Hematopoietic multipotent progenitor cell treated with erythropoietin and hydrocortisone succinate and interleukin-3 and kit ligand, for 17 days (in vitro differentiated cells): ENCODE results near the gene POGZ.
"Not testable (repeated sequence)": the region's sequence is repeated elsewhere in the genome, so short reads cannot be mapped to it uniquely, and the experiment has no call there.

Experiments
- DNase-seq: peaks from one replicate; pipeline ENCODE4 v3.0.0-alpha.2; 2015; ENCODE audit warnings: low spot score

POGZ gene

DNA sequence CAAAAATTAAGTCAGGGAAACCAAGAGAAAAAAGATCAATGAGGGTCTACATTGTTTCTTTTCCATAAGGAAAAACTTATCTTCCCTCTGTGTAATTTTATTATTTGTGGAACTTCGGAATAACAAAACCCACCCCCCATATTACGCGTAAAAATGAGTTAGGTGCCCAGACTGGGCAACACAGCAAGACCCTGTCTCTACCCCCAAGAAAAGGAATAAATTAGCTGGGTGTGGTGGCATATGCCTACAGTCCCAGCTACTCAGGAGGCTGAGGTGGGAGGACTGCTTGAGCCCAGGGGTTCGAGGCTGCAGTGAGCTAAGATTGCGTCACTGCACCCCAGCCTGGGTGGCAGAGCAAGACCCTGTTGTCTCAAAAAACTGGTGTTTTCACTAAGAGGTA, 39.5 kb downstream of the POGZ start:
- no peak for DNase-seq

DNA sequence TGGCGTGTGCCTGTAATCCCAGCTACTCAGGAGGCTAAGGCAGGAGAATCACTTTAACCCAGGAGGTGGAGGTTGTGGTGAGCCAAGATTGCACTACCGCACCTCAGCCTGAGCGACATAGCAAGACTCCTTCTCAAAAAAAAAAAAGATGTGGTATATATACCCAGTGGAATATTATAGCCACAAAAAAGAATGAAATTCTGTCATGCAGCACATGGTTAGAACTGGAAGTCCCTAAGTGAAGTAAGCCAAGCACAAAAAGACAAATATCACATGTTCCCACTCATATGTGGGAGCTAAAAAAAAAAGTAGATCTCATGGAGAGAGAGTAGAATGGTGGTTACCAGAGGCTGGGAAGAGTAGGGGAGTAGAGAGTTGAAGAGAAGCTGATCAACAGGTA, 41.2 kb downstream of the POGZ start:
- no peak for DNase-seq

DNA sequence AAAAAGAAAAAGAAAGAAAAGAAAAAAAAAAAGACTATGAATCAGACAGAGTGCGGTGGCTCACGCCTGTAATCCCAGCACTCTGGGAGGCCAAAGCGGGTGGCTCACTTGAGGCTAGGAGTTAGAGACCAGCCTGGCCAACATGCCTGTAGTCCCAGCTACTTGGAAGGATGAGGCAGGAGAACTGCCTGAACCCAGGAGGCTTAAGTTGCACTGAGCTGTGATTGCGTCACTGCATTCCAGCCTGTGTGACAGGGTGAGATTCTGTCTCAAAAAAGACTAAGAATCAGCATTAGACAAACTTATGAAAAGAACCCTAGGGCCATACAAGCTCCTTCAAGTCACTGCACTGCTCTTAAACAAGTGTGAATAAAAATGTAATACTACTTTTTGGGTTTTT, 43.1 kb downstream of the POGZ start:
- DNase-seq = no peak

DNA sequence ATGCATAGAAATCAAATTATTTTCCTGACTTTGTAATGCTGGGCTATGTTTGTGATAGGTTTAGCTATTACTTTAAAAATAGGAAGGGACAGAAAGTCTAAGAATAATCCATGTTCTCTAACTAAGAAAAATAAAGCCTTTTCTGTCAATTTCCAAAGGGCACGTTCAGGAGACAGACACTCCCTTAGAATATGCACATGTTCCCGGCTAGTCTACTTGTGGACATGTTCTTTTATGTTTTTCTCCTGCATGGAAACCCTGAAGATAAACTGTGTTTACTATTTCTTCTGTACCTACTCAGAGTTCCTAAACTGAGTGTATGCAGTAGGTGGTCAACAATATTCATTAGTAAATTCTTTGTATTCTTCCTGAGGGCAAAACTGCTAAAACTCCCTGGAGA, 47.4 kb downstream of the POGZ start:
- DNase-seq = no peak

DNA sequence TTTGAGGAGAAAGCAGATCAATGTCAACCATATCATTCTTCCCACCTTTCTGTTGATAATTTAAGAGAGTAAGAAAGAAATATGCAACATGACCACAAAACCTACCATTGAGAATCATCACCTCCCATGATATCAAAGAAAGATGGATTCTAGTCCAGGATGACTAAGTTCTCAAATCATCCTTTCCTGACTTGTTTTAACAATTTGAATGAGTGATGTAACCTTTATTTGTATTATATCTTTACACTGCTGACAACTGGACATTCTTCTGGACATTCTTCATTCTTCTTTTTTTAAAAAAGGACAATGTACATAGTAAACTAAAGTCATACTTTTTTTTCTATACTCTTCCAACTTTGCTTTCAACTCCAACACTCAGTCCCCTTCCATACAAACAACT, 50.4 kb downstream of the POGZ start:
- no peak for DNase-seq

DNA sequence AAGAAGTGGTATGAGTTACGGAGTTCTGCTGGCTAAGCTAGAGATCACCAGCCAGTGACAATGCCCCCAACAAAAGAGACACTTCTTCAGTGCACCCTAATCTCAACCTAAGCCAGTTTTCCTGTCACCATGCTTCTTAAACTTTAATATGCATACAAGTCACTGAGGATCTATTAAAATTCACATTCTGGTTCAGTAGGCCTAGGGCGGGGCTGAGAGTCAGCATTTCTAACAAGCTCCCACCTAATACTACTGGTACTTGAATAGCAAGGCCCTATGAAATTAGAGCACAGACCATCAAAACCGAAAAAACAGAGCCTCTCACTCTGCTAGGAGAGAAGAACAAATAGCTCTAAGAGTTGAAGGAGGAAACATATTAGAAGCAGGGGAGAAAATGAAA, 52.0 kb downstream of the POGZ start:
- no peak for DNase-seq

DNA sequence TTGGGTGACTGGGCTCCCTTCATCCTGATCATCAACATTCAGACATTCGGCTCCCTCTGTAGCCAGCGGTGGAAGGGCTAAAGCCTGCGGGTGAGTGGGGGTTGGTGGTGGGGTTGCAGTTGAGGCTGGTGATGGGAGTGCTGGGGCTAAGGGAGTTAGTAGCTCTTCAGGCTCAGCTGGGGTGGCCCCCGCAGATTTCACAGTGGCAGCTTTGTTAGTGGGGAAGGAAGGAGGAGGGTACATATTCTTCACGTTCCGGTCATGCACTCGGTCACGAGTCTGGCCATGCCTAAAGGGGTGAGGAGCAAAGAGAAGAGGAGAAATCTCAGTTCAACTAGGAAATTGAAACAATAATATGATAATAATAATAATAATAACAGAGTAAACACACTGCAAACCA, 53.1 kb downstream of the POGZ start:
- no peak for DNase-seq

DNA sequence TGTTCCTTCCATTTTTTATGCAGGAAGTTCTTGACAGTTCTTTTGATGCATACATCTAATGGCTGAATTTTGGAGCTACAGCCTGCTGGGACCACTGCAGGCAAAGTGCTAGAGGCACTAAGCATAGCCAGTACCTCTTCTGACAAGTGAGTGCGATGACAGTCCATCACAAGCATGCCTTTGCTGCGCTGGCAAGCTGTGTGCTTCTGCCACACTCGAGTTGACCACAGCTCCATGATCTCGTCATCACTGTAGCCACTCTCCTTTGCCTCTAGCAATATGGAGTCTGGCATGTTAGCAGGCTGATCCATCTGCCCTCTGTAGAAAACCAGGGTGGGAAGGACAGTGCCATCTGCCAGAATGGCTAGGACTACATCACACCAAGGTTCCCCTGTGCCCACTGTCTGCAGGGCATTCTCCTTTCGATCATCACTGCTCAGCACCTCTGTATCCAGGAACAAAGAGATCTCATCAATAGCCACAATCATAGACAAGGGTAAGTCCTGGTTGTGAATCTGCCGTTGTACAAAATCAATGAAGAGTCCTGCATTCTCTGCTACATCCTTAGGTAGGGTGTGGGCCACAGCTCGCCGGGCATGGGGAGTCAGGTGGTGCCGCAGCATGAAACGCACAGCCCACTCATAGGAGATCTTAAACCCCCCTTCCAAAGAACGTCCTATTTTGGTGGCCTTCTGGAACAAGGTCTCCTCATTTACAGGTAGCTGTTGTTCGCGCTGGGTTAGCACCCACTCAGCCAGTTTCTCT, 53.9 kb downstream of the POGZ start:
- DNase-seq = no peak

DNA sequence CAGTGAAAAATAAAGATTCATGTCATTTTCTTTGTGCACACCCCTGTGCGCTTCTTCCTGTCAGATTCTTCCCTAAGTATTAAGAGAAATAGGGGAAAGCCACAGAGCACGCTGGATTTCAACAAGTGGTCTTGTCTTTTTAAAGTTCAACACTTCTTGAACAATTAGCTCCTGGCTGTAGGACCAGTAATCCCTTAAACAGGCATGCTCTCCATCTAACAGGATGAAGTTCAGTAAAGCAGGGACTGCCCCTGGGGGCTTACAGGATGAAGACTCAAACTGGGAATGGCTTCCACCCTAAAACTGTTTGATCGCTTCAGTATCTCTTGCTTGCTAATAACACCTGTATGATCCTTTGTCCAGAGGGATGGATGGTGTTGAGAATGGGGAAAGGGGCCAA, 55.7 kb downstream of the POGZ start:
- DNase-seq = no peak

DNA sequence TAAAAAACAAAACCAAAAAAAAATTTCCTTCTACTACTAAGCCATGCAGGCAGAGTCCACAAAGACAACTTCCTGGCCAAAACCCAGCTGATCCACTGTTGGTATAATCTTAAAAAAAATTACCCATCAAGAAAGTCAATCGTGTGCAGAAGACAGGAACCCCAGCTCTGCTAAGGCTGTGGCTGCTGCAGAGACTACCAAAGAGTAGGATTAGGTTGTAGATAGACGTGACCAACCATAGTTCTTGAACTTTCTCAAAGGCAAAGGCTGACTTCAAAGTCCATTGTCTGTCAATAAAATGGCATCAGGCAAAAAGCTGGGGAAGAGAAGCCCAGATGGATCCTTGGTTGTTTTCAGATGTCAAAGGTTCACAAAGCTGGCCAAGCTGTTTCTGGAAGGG, 56.5 kb downstream of the POGZ start:
- no peak for DNase-seq

DNA sequence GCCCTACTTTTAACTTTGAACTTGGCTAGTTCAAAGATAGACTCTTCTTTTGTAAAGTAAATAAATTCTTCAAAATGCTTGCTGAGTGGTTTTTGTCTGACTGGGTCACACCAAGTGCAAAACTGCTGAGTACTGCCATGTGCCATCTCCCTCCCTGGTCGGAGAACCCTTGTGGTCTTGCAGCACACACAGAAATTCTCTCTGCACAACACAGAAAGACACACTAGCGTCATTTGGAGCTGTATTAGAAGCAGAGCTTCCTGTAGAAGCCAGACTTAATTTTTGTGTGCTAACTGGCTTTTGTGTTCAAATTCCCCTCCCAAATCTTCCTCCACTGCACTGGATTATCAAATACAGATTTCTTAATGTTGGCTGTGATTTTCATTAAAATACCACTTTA, 57.4 kb downstream of the POGZ start:
- DNase-seq = no peak

DNA sequence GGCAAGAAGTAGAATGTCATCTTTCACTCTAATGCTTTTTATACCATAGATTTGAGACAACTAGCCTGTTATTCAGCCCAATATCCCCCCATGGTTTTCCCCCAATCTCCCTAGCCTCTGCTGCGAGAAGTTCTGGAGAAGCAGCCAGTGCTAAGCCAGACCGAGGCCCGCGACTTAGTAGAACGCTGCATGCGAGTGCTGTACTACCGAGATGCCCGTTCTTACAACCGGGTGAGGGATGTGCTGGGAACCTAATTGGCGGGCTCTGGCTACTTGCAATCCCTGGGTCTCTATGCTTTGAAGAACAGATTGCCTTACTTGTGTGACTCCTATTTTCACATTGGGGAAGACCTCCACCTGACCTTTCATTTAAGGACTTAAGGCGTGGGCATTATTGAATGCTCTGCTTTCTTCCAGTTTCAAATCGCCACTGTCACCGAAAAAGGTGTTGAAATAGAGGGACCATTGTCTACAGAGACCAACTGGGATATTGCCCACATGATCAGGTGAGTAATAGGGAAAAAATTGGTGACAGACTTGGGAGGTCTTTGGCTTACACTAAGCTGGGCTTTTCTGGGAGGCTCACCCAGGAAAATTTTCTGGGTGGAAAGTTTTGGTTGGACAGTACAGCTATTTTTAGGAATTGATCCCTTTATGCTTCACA, 58.0 kb downstream of the POGZ start:
- DNase-seq = no peak

DNA sequence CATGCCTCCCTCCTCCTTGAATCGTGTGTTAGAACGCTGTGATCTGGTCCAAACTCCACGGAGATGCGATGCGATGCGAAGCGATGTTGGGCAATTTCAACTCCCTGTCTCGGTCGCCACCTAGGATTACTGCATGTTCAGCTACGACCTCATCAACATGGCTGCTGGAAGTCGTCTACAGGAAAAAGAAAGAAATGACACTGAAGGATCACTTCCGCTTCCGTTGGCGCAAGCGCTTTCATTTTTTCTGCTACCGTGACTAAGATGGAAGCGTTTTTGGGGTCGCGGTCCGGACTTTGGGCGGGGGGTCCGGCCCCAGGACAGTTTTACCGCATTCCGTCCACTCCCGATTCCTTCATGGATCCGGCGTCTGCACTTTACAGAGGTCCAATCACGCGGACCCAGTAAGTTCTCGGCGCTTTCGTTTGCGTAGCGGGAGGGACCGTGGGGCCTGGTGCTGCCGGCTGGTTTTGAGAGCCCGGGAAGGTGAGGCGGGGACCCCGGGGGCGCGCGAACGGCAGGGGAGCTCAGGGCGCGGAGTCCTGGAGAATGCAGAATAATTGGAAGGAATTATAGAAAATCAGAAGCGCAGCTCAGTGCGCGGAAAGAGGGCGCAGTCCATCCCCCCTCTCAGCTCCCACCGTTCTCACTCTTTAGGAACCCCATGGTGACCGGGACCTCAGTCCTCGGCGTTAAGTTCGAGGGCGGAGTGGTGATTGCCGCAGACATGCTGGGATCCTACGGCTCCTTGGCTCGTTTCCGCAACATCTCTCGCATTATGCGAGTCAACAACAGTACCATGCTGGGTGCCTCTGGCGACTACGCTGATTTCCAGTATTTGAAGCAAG, 59.7 kb downstream of the POGZ start, which contains the start of gene PSMB4:
Gene PSMB4 (plus strand): TSS at position 250 of the 848 bp plus-strand sequence. CDS start 15 bp downstream, at position 265.
- DNase-seq = peak; percentile 95

DNA sequence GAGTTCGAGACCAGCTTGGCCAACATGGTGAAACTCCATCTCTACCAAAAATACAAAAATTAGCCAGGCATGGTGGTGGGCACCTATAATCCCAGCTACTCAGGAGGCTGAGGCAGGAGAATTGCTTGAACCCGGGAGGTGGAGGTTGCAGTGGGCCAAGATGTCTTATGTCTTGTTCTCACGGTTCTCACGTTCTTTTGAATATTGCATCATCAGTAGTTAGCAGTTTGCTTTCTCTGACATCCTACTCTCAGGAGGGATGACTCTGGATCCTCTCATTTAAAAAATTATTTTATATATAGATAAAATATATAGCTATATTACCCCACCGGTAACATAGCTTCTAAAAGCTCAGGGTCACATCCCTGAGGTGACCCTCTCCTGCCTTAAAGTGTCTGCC, 63.0 kb downstream of the POGZ start:
- not testable (repeated sequence) for DNase-seq

DNA sequence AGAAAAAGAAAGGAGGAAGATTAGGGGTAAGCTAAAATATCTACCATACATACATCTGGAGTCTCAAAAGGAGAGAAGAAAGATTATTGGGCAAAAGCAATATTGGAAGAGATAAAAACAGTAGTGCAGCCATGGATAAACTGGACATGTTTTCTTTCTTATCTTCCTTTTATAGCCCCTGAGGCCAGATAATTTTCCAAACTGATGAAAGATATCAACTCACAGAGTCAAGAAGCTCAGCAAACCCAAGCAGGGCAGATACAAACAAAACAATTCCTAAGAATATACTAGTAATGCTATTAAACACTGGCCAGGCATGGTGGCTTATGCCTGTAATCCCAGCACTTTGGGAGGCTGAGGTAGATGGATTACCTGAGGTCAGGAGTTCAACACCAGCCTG, 65.7 kb downstream of the POGZ start:
- no peak for DNase-seq

DNA sequence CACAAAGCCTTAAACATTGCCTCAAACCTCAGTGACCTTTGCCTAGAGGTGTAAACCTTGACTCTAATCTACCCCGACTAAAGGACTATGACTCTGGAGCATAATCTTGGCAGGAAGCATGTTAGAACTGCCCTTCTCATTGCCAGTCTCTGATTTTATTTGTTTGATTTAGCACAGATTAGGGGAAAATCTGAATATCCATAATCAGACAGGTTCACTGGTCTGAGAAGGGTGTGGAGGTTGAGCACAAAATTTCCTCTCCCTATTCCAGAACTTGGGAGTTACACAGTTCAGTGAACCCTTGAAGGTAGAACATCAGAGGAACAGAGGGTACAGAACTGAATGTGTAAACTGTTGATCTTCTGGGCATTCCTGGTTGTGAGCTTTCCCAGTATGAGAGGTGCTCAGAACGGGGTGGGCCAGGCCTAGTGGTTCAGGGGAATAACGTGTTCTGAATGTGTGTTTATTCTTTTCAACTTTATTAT, 68.2 kb downstream of the POGZ start:
- DNase-seq = no peak

DNA sequence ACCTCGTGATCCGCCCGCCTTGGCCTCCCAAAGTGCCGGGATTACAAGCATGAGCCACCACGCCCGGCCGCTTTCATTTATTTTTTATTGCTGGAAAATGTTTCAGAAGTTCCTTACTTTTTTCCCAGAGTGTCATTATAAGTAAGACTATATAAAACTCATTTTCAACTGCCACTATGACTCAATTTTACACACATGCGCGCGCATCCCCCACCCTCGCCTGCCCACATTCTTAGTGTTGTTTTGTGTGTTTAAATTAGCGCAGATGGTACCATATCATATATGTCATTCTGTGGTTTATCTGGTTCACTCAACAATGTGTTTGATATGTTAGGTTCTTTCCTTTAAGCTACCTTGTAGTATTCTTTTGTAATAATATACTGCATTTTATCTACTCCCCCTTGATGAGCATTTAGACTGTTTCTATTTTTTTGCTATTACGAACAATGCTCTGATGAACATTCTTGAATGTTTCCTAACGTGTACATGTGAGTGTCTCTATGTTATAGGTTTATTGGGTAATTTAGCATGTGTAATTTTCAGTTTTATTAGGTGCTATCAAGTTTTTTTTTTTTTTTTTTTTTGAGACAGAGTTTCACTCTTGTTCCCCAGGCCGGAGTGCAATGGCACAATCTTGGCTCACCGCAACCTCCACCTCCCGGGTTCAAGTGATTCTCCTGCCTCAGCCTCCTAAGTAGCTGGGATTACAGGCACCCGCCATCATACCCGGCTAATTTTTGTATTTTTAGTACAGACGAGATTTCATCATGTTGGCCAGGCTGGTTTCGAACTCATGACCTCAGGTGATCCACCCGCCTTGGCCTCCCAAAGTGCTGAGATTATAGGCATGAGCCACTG, 68.8 kb downstream of the POGZ start:
- DNase-seq = not testable (repeated sequence)

DNA sequence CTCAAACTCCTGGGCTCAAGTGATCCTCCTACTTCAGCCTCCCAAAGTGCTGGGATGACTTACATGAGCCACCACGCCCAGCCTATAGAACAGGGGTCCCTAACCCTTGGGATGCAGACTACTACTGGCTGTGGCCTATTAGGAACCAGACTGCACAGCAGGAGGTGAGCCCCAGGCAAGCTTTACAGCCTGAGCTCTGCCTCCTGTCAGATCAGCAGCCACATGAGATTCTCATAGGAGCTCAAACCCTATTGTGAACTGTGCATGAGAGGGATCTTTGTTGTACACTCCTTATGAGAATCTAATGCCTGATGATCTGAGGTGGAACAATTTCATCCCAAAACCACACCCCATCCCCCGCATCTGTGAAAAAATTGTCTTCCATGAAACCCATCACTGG, 73.3 kb downstream of the POGZ start:
- DNase-seq = no peak

DNA sequence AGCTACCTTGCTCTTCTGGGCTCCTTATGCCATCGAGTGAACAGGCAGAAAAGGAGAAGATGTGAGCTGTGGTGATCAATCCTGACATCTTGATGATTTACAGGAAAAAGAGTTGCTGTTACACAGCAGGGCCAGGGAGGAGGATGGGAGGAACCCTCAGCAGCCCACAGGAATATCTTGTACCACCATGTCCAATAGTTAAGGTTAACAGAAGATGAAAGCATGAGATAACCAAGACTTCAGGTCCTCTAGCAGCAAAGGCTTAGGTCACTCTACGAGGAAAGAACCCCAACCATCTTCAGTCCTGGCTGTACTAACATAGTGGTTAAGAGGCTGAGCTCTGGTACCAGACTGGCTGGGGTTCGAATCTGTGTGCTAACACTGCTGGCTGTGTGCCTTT, 74.7 kb downstream of the POGZ start:
- no peak for DNase-seq

DNA sequence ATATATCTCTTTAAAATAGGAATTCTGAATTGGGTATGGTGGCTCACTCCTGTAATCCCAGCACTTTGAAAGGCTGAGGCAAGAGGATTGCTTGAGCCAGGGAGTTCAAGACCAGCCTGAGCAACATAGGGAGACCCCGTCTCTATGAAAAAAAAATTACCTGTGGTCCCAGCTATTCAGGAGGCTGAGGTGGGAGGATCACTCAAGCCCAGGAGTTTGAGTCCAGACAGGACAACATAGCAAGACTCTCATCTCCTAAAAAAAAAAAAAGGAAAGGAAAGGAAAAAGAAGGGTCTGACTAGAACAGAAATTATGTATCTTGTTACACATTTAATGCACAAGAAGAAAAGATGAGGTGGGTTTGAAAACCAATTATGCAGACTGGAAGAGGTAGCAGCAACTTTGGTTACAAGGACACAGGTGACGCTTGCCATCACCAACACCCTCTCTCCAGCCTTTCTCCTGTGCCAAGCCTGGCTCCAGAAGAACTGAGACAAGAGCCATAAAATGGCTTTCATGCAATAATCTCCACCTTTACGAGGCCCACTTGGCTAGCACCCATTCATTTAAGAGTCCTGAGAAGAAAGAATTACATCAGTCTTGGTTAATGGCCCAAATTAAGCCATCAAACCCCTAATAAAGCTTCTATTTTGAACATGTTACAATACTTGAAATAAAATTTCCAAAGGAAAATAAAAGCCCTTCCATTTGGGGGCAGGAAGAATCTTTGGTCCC, 82.0 kb downstream of the POGZ start:
- DNase-seq = no peak

DNA sequence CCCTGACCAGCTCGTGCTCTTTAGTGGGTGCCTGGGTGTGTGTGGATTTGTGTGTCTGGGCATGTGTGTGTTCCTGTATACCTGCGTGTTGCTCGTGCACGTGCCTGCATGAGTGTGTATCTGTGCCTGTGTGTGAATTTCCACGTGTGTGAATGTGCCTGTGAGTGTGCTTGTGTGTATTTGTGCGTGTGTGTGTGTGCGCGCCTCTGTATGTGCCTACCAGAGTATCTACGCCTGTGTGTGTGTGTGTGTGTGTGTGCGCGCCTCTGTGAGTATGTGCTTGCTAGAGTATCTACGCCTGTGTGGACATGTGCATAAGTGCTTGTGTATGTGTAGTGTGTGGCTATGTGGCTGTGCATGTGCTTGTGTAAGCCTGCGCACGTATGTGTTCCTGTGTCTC, 86.1 kb downstream of the POGZ start:
- DNase-seq = no peak
